A549 (cell line): ENCODE results near the gene EYA2.

Experiments used
- CHD4 ChIP-seq: fragments of 200-600 bp; sonication (generic); IDR thresholded peaks from 2 replicates; pipeline ENCODE4 v1.6.1; 2016; ENCODE audit warnings: antibody characterized with exemption, mild to moderate bottlenecking, borderline replicate concordance
- CTCF ChIP-seq: fragments of >200 bp; sonication (Bioruptor Twin); formaldehyde crosslinking; IDR thresholded peaks from 3 replicates; pipeline ENCODE4 v1.5.1; 2016
- E2F6 ChIP-seq: IDR thresholded peaks from 2 replicates; pipeline ENCODE4 v1.6.1; 2012; ENCODE audit warnings: low read depth, borderline replicate concordance
- HDAC2 ChIP-seq: fragments of 200-600 bp; sonication (generic); IDR thresholded peaks from 2 replicates; pipeline ENCODE4 v1.6.1; 2016
- HMGXB4 ChIP-seq: fragments of 250-450 bp; sonication (Bioruptor Pico); IDR thresholded peaks from 2 replicates; pipeline ENCODE4 v1.5.0; 2021; ENCODE audit warnings: mild to moderate bottlenecking, moderate library complexity, borderline replicate concordance
- JUN ChIP-seq, 2 experiments: fragments of >200 bp; sonication (Bioruptor Twin); formaldehyde crosslinking; IDR thresholded peaks; 2 replicates in 1 of 2; 3 replicates in 1 of 2; pipeline ENCODE4 v1.6.1; 2016 to 2017
- MAX ChIP-seq: IDR thresholded peaks from 2 replicates; pipeline ENCODE4 v1.6.1; 2012
- NFE2L2 ChIP-seq: fragments of 150-350 bp; conservative IDR thresholded peaks from 2 replicates; pipeline ENCODE4 v1.6.1; 2014; ENCODE audit warnings: low read length
- POLR2A ChIP-seq: IDR thresholded peaks from 2 replicates; pipeline ENCODE4 v1.6.1; 2012; ENCODE audit warnings: mild to moderate bottlenecking, low read length
- RAD21 ChIP-seq, 2 experiments: fragments of >200 bp in 1 of 2; sonication (Bioruptor Twin) in 1 of 2; formaldehyde crosslinking in 1 of 2; IDR thresholded peaks in 1 of 2; conservative IDR thresholded peaks in 1 of 2; 2 replicates in 1 of 2; 3 replicates in 1 of 2; pipeline ENCODE4 v1.6.1; 2012 to 2018; ENCODE audit warnings: inconsistent platforms in 1 of 2
- RARB ChIP-seq: fragments of 250-450 bp; sonication (Bioruptor Pico); IDR thresholded peaks from 2 replicates; pipeline ENCODE4 v1.8.0; 2021; ENCODE audit warnings: mild to moderate bottlenecking, moderate library complexity
- RFX5 ChIP-seq: fragments of 450-650 bp; IDR thresholded peaks from 2 replicates; pipeline ENCODE4 v1.7.1; 2014; ENCODE audit warnings: antibody characterized with exemption, mild to moderate bottlenecking, moderate library complexity

GRCh38 chr20:47102629-47103028, 208.0 kb downstream of the EYA2 start:
- no peak for TF ChIP-seq CTCF
- no peak for TF ChIP-seq MAX
- no peak for TF ChIP-seq RAD21 (conservative IDR thresholded peaks at IDR 0.05 in 1 of 2, IDR thresholded peaks at IDR 0.05 in 1 of 2)
- no peak for TF ChIP-seq HDAC2
- no peak for TF ChIP-seq RARB (CRISPR knock-in tag)
- TF ChIP-seq RFX5: no peak
- no peak for TF ChIP-seq JUN (IDR thresholded peaks at IDR 0.05)
- TF ChIP-seq CHD4: no peak
- TF ChIP-seq E2F6: no peak
- no peak for TF ChIP-seq POLR2A
- TF ChIP-seq HMGXB4: no peak
- no peak for TF ChIP-seq NFE2L2
